Activated T-helper 1 cell treated with anti-CD3 and anti-CD28 coated beads, Interleukin-12 subunit alpha, Interleukin-12 subunit beta, Interleukin-2, Interleukin-4 antibody, amounts not matched to agents 30 ng/mL and 10 ng/mL and 1 ng/mL, durations not matched to agents 14 hours and 24 hours and 36 hours (primary cell): Measurements from ENCODE around the gene PRELID2. TPM values are rescaled to one million over a fixed set of nuclear protein-coding genes. Genes with fewer than 3 reads are reported as not detected.

Experiments
- total RNA-seq: library from RNA; stranded (reverse); gene quantifications from 2 replicates; pipeline ENCODE4 v1.2.3, GENCODE V29; 2022

Gene PRELID2
- total RNA-seq, 1 donor from 2014 or later, result 2.1 TPM

Other genes with a start within 250 kb of the PRELID2 start
- not detected in 2 replicates for gene GRXCR2, start 37.7 kb upstream of the PRELID2 start, total RNA-seq
- gene SH3RF2, start 101.2 kb upstream of the PRELID2 start, total RNA-seq, result 0.18 TPM in 1 of 2 replicates, not detected in the other